ENCODE measurements around the gene TMEM198. TPM values are rescaled to one million over a fixed set of nuclear protein-coding genes. Genes with fewer than 3 reads are reported as not detected.

The TMEM198 gene
- total and polyA plus RNA-seq, 2 experiments from 2014 or later = 1.7 to 5.8 TPM

GRCh38 chr2:219545295-219545942 lies 1.6 kb downstream of the TMEM198 start:
- H4K20me1 ChIP-seq (ENCODE audit: insufficient read depth) = no peaks in the 10 kb centered on the region
- H3K4me1 ChIP-seq (ENCODE audit: insufficient read depth) = no peaks in the 10 kb centered on the region
- no peak overlapping the region for H3K4me3 ChIP-seq
- H3K27ac ChIP-seq = no peak overlapping the region
- no peaks in the 10 kb centered on the region for H3K9me3 ChIP-seq (ENCODE audit: low read depth)
- H3K9me2 ChIP-seq (ENCODE audit: insufficient read depth) = no peaks in the 10 kb centered on the region
- no peak overlapping the region for H3K9ac ChIP-seq
- H3K4me2 ChIP-seq (ENCODE audit: unreplicated experiment) = no peak overlapping the region
- H2AFZ ChIP-seq = no peak overlapping the region
- peaks cover 23% of the 10 kb centered on the region for H3K79me2 ChIP-seq (ENCODE audit: insufficient read depth)
- peaks cover 9% of the 10 kb centered on the region for H3F3A ChIP-seq (ENCODE audit: insufficient read depth)
- no peak for DNase-seq
- TF ChIP-seq EZH2phosphoT487 (IDR thresholded peaks at IDR 0.05; ENCODE audit: insufficient read depth, low read depth) (no peak), EZH2 (IDR thresholded peaks at IDR 0.05; ENCODE audit: insufficient read depth, poor library complexity, severe bottlenecking) (no peak)
- H3K36me3 ChIP-seq (ENCODE audit: low read depth) = peaks cover 11% of the 10 kb centered on the region; the same call in 1 of the 2 replicates
- in situ Hi-C loops (cut with MboI) = no loop called here
- no peaks in the 10 kb centered on the region for H3K27me3 ChIP-seq (replicated peaks; ENCODE audit: insufficient read depth)
- WGBS, 2 experiments (ENCODE audit: low coverage in 1 of 2, low lambda C conversion rate in 2 of 2, missing lambda C conversion rate in 2 of 2) = 68 to 70% methylated on average over 3 of the region's 3 CpGs

GRCh38 chr2:219545943-219546352 lies 2.1 kb downstream of the TMEM198 start:
- no peaks in the 10 kb centered on the region for H3K9me2 ChIP-seq (ENCODE audit: insufficient read depth)
- no peak overlapping the region for H3K9ac ChIP-seq
- H3K4me3 ChIP-seq = no peak overlapping the region
- no peak overlapping the region for H2AFZ ChIP-seq
- H3K4me2 ChIP-seq (ENCODE audit: unreplicated experiment) = no peak overlapping the region
- H3K9me3 ChIP-seq (ENCODE audit: low read depth) = no peaks in the 10 kb centered on the region
- H3K27me3 ChIP-seq (replicated peaks; ENCODE audit: insufficient read depth) = no peaks in the 10 kb centered on the region
- H3K27ac ChIP-seq = no peak overlapping the region
- peaks cover 6% of the 10 kb centered on the region; the same call in 1 of the 2 replicates for H3K36me3 ChIP-seq (ENCODE audit: low read depth)
- WGBS, 2 experiments (ENCODE audit: low coverage in 1 of 2, low lambda C conversion rate in 2 of 2, missing lambda C conversion rate in 2 of 2) = 49 to 54% methylated on average over 3 to 4 of the region's 4 CpGs
- in situ Hi-C loops (cut with MboI) = no loop called here
- no peaks in the 10 kb centered on the region for H3K4me1 ChIP-seq (ENCODE audit: insufficient read depth)
- TF ChIP-seq EZH2 (IDR thresholded peaks at IDR 0.05; ENCODE audit: insufficient read depth, poor library complexity, severe bottlenecking) (no peak), EZH2phosphoT487 (IDR thresholded peaks at IDR 0.05; ENCODE audit: insufficient read depth, low read depth) (no peak)
- H4K20me1 ChIP-seq (ENCODE audit: insufficient read depth) = no peaks in the 10 kb centered on the region
- DNase-seq = no peak
- peaks cover 18% of the 10 kb centered on the region for H3K79me2 ChIP-seq (ENCODE audit: insufficient read depth)
- peaks cover 9% of the 10 kb centered on the region for H3F3A ChIP-seq (ENCODE audit: insufficient read depth)

GRCh38 chr2:219547621-219548020 lies 3.8 kb downstream of the TMEM198 start:
- no peak for DNase-seq
- WGBS, 2 experiments (ENCODE audit: low coverage in 1 of 2, low lambda C conversion rate in 2 of 2, missing lambda C conversion rate in 2 of 2) = 94 to 95% methylated on average over 13 to 26 of the region's 26 CpGs
- H3K27ac ChIP-seq = no peak overlapping the region
- H2AFZ ChIP-seq = no peak overlapping the region
- H3K4me2 ChIP-seq (ENCODE audit: unreplicated experiment) = no peak overlapping the region
- H3K4me3 ChIP-seq = no peak overlapping the region
- H3K4me1 ChIP-seq (ENCODE audit: insufficient read depth) = no peaks in the 10 kb centered on the region
- H3K9ac ChIP-seq = no peak overlapping the region
- H3K27me3 ChIP-seq (replicated peaks; ENCODE audit: insufficient read depth) = no peaks in the 10 kb centered on the region
- H3K36me3 ChIP-seq (ENCODE audit: low read depth) = no peaks in the 10 kb centered on the region
- no peaks in the 10 kb centered on the region for H3K9me3 ChIP-seq (ENCODE audit: low read depth)
- no peaks in the 10 kb centered on the region for H4K20me1 ChIP-seq (ENCODE audit: insufficient read depth)
- in situ Hi-C loops (cut with MboI) = no loop called here
- H3K9me2 ChIP-seq (ENCODE audit: insufficient read depth) = no peaks in the 10 kb centered on the region
- TF ChIP-seq EZH2phosphoT487 (IDR thresholded peaks at IDR 0.05; ENCODE audit: insufficient read depth, low read depth) = no peak
- no peak for TF ChIP-seq EZH2 (IDR thresholded peaks at IDR 0.05; ENCODE audit: insufficient read depth, poor library complexity, severe bottlenecking)
- H3K79me2 ChIP-seq (ENCODE audit: insufficient read depth) = peaks cover 1% of the 10 kb centered on the region
- peaks cover 2% of the 10 kb centered on the region; the same call in 1 of the 2 replicates for H3F3A ChIP-seq (ENCODE audit: insufficient read depth)

- Histone ChIP-seq H3K9me3 (ENCODE audit: low read depth) (no peaks in the 10 kb centered on the region), H3K9me2 (ENCODE audit: insufficient read depth) (no peaks in the 10 kb centered on the region), H3F3A (ENCODE audit: insufficient read depth) (no peaks in the 10 kb centered on the region), H3K4me3 (no peak overlapping the region), H3K4me1 (ENCODE audit: insufficient read depth) (peaks cover 4% of the 10 kb centered on the region; the same call in 1 of the 2 replicates), H4K20me1 (ENCODE audit: insufficient read depth) (no peaks in the 10 kb centered on the region), H3K27me3 (replicated peaks; ENCODE audit: insufficient read depth) (no peaks in the 10 kb centered on the region), H3K9ac (no peak overlapping the region), H3K4me2 (ENCODE audit: unreplicated experiment) (no peak overlapping the region), H3K36me3 (ENCODE audit: low read depth) (no peaks in the 10 kb centered on the region), H3K27ac (no peak overlapping the region), H2AFZ (no peak overlapping the region), H3K79me2 (ENCODE audit: insufficient read depth) (no peaks in the 10 kb centered on the region)
- no peak for TF ChIP-seq EZH2phosphoT487 (IDR thresholded peaks at IDR 0.05; ENCODE audit: insufficient read depth, low read depth)
- TF ChIP-seq EZH2 (IDR thresholded peaks at IDR 0.05; ENCODE audit: insufficient read depth, poor library complexity, severe bottlenecking) = no peak
- no peak for DNase-seq
- in situ Hi-C loops (cut with MboI) = no loop called here
- 92% methylated on average over 18 of the region's 18 CpGs for WGBS, 2 experiments (ENCODE audit: low coverage in 1 of 2, low lambda C conversion rate in 2 of 2, missing lambda C conversion rate in 2 of 2)
These were observed 5.2 kb downstream of the TMEM198 start for GRCh38 chr2:219548990-219549389.

Measured in GM23248 (cell line).